ENCODE results near the gene TXN.

TXN gene

DNA sequence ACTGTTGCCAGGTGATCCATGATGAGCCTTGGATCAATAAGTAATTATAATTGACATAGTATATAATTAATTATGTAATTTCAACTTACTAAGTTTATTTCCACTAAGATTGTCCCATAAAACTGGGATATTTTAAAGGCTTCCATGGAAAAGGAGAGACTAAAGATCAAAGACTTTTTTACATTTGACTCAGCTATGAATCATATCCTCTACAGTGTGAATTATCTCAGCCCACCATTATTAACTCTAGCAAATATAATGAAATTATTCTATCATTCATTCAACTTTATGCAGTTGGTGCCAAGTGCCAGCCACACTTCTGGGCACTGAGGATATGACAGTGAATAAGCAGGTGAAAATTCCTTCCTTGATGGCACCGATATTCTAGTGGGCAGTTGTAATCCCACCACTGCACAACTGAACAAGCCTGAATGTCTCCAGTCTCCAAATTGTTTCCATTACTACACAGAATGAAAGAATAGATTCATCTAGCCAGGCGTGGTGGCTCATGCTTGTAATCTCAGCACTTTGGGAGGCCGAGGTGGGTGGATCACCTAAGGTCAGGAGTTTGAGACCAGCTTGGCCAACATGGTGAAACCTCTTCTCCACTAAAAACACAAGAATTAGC lies 21.9 kb upstream of the TXN start:
- no peak for DNase-seq (ENCODE audit: low read depth)
- H3K4me3 ChIP-seq (replicated peaks; ENCODE audit: low read depth, low read length) = no peak overlapping the region
- TF ChIP-seq, protein P1, sequence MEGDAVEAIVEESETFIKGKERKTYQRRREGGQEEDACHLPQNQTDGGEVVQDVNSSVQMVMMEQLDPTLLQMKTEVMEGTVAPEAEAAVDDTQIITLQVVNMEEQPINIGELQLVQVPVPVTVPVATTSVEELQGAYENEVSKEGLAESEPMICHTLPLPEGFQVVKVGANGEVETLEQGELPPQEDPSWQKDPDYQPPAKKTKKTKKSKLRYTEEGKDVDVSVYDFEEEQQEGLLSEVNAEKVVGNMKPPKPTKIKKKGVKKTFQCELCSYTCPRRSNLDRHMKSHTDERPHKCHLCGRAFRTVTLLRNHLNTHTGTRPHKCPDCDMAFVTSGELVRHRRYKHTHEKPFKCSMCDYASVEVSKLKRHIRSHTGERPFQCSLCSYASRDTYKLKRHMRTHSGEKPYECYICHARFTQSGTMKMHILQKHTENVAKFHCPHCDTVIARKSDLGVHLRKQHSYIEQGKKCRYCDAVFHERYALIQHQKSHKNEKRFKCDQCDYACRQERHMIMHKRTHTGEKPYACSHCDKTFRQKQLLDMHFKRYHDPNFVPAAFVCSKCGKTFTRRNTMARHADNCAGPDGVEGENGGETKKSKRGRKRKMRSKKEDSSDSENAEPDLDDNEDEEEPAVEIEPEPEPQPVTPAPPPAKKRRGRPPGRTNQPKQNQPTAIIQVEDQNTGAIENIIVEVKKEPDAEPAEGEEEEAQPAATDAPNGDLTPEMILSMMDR (IDR thresholded peaks at IDR 0.05; ENCODE audit: low read length, missing control alignments) = no peak

DNA sequence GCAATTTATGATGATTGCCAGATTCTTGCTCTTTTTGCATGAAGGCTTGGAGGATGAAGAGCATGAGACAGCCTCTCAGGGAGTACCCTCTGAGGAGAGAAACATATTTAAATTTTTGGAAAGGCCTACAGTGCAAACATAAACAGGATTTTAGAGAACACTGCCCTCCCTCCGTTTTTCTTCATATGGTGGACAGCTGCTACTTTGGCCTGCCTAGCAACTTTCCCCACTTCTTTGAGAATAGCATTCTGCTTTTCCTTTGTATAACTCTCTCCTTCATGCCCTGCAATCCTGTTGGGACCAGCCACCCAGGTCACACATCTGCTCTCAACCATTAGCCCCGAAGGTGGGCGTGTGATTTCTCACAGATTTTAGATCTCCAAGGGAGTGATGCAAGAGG lies 20.5 kb upstream of the TXN start:
- no peak for DNase-seq (ENCODE audit: low read depth)
- TF ChIP-seq, protein P1 (IDR thresholded peaks at IDR 0.05; ENCODE audit: low read length, missing control alignments) = no peak
- H3K4me3 ChIP-seq (replicated peaks; ENCODE audit: low read depth, low read length) = no peak overlapping the region

- H3K4me3 ChIP-seq (replicated peaks; ENCODE audit: low read depth, low read length) = no peak overlapping the region
- no peak for DNase-seq (ENCODE audit: low read depth)
- TF ChIP-seq, protein P1 (IDR thresholded peaks at IDR 0.05; ENCODE audit: low read length, missing control alignments) = no peak
Measured at GRCh38 chr9:110270211-110270995, 14.1 kb upstream of the TXN start.

- TF ChIP-seq, protein P1 (IDR thresholded peaks at IDR 0.05; ENCODE audit: low read length, missing control alignments) = no peak
- no peak overlapping the region for H3K4me3 ChIP-seq (replicated peaks; ENCODE audit: low read depth, low read length)
- no peak for DNase-seq (ENCODE audit: low read depth)
Measured at GRCh38 chr9:110266795-110267194, 10.5 kb upstream of the TXN start.

GRCh38 chr9:110261632-110262031 lies 5.3 kb upstream of the TXN start:
- no peak overlapping the region for H3K4me3 ChIP-seq (replicated peaks; ENCODE audit: low read depth, low read length)
- no peak for DNase-seq (ENCODE audit: low read depth)
- TF ChIP-seq, protein P1 (IDR thresholded peaks at IDR 0.05; ENCODE audit: low read length, missing control alignments) = no peak

DNA sequence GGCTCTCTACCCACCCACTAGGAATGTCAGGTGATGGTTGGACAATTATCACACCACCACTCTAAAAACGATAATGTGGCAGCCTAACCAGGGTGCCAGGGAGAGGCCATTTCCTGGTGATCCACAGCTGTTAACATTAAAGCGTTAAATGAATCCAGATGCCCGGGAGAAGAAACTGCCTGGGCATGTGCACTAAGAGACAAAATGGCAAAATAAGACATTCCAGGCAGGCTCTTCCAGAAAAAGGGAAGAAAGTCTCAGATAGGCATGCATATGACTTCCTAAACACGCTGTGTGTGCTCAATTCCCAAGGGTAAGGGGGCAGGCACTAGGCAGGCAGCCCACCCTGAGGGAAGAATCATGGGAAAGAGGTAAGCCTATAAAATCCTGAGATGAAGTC lies 4.6 kb upstream of the TXN start:
- H3K4me3 ChIP-seq (replicated peaks; ENCODE audit: low read depth, low read length) = no peak overlapping the region

More for the DNA sequence above, 4.6 kb upstream of the TXN start:
- no peak for DNase-seq (ENCODE audit: low read depth)
- TF ChIP-seq, protein P1 (IDR thresholded peaks at IDR 0.05; ENCODE audit: low read length, missing control alignments) = no peak

All from fibroblast of pulmonary artery (primary cell).